ENCODE results near the gene NAV2. TPM values are rescaled to one million over a fixed set of nuclear protein-coding genes. Genes with fewer than 3 reads are reported as not detected.

Gene NAV2
- total RNA-seq, 1 experiment from 2014 or later: 2.1 TPM

DNA sequence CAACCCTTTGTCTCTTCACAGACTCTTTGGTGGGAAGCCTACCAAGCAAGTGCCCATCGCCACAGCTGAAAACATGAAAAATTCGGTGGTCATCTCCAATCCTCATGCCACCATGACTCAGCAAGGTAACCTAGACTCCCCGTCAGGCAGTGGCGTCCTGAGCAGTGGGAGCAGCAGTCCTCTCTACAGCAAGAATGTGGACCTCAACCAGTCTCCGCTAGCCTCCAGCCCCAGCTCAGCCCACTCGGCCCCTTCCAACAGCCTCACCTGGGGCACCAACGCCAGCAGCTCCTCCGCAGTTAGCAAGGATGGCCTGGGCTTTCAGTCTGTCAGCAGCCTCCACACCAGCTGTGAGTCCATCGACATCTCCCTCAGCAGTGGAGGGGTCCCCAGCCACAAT, 336.1 kb downstream of the NAV2 start:
- H3K4me3 ChIP-seq (replicated peaks in 1 of 2; ENCODE audit: low read depth in 1 of 2, low read length in 2 of 2): no peak overlapping the region
- CTCF ChIA-PET: no interaction called here
- ATAC-seq: no peak
- H3K9me3 ChIP-seq (ENCODE audit: control insufficient read depth in 1 of 2, insufficient read depth in 1 of 2, low read depth in 1 of 2, low read length in 2 of 2): no peaks in the 10 kb centered on the region
- intact Hi-C loops (cut with micrococcal nuclease): no loop called here
- no peak overlapping the region for H2AFZ ChIP-seq (ENCODE audit: low read depth, low read length, poor library complexity, severe bottlenecking)
- no peaks in the 10 kb centered on the region for H3K36me3 ChIP-seq (ENCODE audit: control insufficient read depth in 1 of 2, insufficient read depth in 2 of 2, low read length in 2 of 2)
- H3K4me2 ChIP-seq (ENCODE audit: low read length): no peak overlapping the region
- no peak overlapping the region for H3K27ac ChIP-seq (ENCODE audit: low read depth, low read length)
- H3K9me2 ChIP-seq (ENCODE audit: insufficient read depth): no peaks in the 10 kb centered on the region
- no peaks in the 10 kb centered on the region for H3K27me3 ChIP-seq (ENCODE audit: insufficient read depth, low read length)
- no peak overlapping the region for H3K9ac ChIP-seq (ENCODE audit: low read length)
- RAD21 ChIA-PET (ENCODE audit: low non-redundant PET in 1 of 2, low total read pairs in 2 of 2, uncharacterized antibody in 2 of 2, unreplicated experiment in 2 of 2): no interaction called here
- TF ChIP-seq, protein P1, sequence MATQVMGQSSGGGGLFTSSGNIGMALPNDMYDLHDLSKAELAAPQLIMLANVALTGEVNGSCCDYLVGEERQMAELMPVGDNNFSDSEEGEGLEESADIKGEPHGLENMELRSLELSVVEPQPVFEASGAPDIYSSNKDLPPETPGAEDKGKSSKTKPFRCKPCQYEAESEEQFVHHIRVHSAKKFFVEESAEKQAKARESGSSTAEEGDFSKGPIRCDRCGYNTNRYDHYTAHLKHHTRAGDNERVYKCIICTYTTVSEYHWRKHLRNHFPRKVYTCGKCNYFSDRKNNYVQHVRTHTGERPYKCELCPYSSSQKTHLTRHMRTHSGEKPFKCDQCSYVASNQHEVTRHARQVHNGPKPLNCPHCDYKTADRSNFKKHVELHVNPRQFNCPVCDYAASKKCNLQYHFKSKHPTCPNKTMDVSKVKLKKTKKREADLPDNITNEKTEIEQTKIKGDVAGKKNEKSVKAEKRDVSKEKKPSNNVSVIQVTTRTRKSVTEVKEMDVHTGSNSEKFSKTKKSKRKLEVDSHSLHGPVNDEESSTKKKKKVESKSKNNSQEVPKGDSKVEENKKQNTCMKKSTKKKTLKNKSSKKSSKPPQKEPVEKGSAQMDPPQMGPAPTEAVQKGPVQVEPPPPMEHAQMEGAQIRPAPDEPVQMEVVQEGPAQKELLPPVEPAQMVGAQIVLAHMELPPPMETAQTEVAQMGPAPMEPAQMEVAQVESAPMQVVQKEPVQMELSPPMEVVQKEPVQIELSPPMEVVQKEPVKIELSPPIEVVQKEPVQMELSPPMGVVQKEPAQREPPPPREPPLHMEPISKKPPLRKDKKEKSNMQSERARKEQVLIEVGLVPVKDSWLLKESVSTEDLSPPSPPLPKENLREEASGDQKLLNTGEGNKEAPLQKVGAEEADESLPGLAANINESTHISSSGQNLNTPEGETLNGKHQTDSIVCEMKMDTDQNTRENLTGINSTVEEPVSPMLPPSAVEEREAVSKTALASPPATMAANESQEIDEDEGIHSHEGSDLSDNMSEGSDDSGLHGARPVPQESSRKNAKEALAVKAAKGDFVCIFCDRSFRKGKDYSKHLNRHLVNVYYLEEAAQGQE (IDR thresholded peaks at IDR 0.05; ENCODE audit: low read depth): no peak
- TF ChIP-seq ZNF274 (IDR thresholded peaks at IDR 0.05; ENCODE audit: low read depth, low read length): no peak
- TF ChIP-seq SIN3A (IDR thresholded peaks at IDR 0.05; ENCODE audit: low read depth): no peak
- TF ChIP-seq EGR1 (IDR thresholded peaks at IDR 0.05; ENCODE audit: low read depth): no peak
- no peak for TF ChIP-seq SRF (IDR thresholded peaks at IDR 0.05; ENCODE audit: low read depth)
- BruUV-seq (replicated peaks): no TSS peak
- no peaks in the 10 kb centered on the region for H3K4me1 ChIP-seq (ENCODE audit: control insufficient read depth in 1 of 2, insufficient read depth in 2 of 2, low read length in 2 of 2)
- DNase-seq (ENCODE audit: low read depth, low spot score): no peak
- H4K20me1 ChIP-seq (ENCODE audit: insufficient read depth): no peaks in the 10 kb centered on the region
- POLR2A ChIA-PET: no interaction called here
- no peaks in the 10 kb centered on the region for H3K79me2 ChIP-seq (ENCODE audit: insufficient read depth, low read length)

DNA sequence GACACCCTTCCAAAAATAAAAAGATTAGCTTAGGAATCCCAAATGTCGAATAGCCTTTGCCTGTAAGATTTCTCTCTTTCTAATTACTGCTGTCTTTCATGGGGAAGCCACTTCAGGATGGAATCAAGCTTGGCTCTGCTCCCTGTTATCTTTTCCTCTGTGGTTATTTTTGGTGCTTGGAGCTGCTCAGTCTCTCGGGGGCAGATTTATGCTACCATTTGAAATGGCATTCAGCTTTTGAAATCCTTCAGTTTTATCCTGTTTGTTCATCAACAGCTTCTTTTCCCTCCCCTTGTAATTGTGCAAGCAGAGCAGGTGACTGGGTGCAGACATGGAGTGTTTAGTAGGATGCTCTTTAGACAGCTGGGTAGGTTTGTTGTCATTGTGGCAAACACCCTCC, 336.6 kb downstream of the NAV2 start:
- TF ChIP-seq TCF7L2 (IDR thresholded peaks at IDR 0.05; ENCODE audit: borderline replicate concordance, extremely low read depth, insufficient read depth, insufficient read length) (no peak), FOSL1 (IDR thresholded peaks at IDR 0.05; ENCODE audit: low read depth) (no peak), JUND (IDR thresholded peaks at IDR 0.05) (no peak)
- ChIA-PET CTCF (no interaction called here), RAD21 (ENCODE audit: low non-redundant PET in 1 of 2, low total read pairs in 2 of 2, uncharacterized antibody in 2 of 2, unreplicated experiment in 2 of 2) (no interaction called here), POLR2A (no interaction called here)
- BruUV-seq (replicated peaks): no TSS peak
- H3K36me3 ChIP-seq (ENCODE audit: control insufficient read depth in 1 of 2, insufficient read depth in 2 of 2, low read length in 2 of 2): no peaks in the 10 kb centered on the region
- intact Hi-C loops (cut with micrococcal nuclease): no loop called here
- ATAC-seq (no peak), DNase-seq (ENCODE audit: low read depth, low spot score) (no peak)
- H3K4me2 ChIP-seq (ENCODE audit: low read length): no peak overlapping the region
- no peaks in the 10 kb centered on the region for H4K20me1 ChIP-seq (ENCODE audit: insufficient read depth)
- no peaks in the 10 kb centered on the region for H3K79me2 ChIP-seq (ENCODE audit: insufficient read depth, low read length)
- H2AFZ ChIP-seq (ENCODE audit: low read depth, low read length, poor library complexity, severe bottlenecking): no peak overlapping the region
- H3K9ac ChIP-seq (ENCODE audit: low read length): no peak overlapping the region
- no peaks in the 10 kb centered on the region for H3K4me1 ChIP-seq (ENCODE audit: control insufficient read depth in 1 of 2, insufficient read depth in 2 of 2, low read length in 2 of 2)
- H3K9me3 ChIP-seq (ENCODE audit: control insufficient read depth in 1 of 2, insufficient read depth in 1 of 2, low read depth in 1 of 2, low read length in 2 of 2): no peaks in the 10 kb centered on the region
- H3K4me3 ChIP-seq (replicated peaks in 1 of 2; ENCODE audit: low read depth in 1 of 2, low read length in 2 of 2): no peak overlapping the region
- H3K27me3 ChIP-seq (ENCODE audit: insufficient read depth, low read length): no peaks in the 10 kb centered on the region
- no peaks in the 10 kb centered on the region for H3K9me2 ChIP-seq (ENCODE audit: insufficient read depth)
- no peak overlapping the region for H3K27ac ChIP-seq (ENCODE audit: low read depth, low read length)

All from HCT116 (cell line).